Liver (tissue), 3 donors: ENCODE measurements around the gene NPR2.
A peak's percentile ranks its signal among the peaks of the same experiment; 100 is the strongest.

ENCODE experiments used
- CTCF ChIP-seq: fragments of 150-350 bp; IDR thresholded peaks from 2 replicates; pipeline ENCODE4 v1.5.1; 2017; ENCODE audit warnings: improper control_type of control experiment, low read depth, low read length; ENCODE audit not compliant: missing input control
- JUND ChIP-seq, 2 donors: IDR thresholded peaks; 2 replicates each; pipeline ENCODE4 v1.6.1; 2016; ENCODE audit warnings: antibody characterized with exemption in 2 of 2
- MAX ChIP-seq: IDR thresholded peaks from 2 replicates; pipeline ENCODE4 v1.6.1; 2016; ENCODE audit warnings: antibody characterized with exemption
- RAD21 ChIP-seq, 2 donors: IDR thresholded peaks; 2 replicates each; pipeline ENCODE4 v1.6.1; 2016; ENCODE audit warnings: antibody characterized with exemption in 2 of 2, mild to moderate bottlenecking in 2 of 2
- donor health status: healthy.
- donor health status: healthy.

- TF ChIP-seq CTCF (no peak), MAX (peak; percentile 83), JUND (IDR thresholded peaks at IDR 0.05) (peak in 1 of 2 donors; percentile 50), RAD21 (IDR thresholded peaks at IDR 0.05) (peak in 1 of 2 donors; percentile 33)
Observed at GRCh38 chr9:35835766-35836165, 44.4 kb downstream of the NPR2 start.
